ENCODE measurements around the gene LPP. TPM values are rescaled to one million over a fixed set of nuclear protein-coding genes. Genes with fewer than 3 reads are reported as not detected.
A peak's percentile ranks its signal among the peaks of the same experiment; 100 is the strongest.

Gene LPP
- total RNA-seq, 1 donor from 2014 or later: 222 TPM

- H3K4me3 Mint-ChIP-seq (ENCODE audit: unreplicated experiment): no peak overlapping the region
- no peaks in the 10 kb centered on the region for H3K4me1 ChIP-seq (ENCODE audit: insufficient read depth, low read length)
- H4K20me1 ChIP-seq (ENCODE audit: insufficient read depth, low read length): no peaks in the 10 kb centered on the region
- no peak overlapping the region for H3K4me2 ChIP-seq (ENCODE audit: low read length)
- H3K27ac Mint-ChIP-seq (ENCODE audit: unreplicated experiment): no peak overlapping the region
- H3K79me2 ChIP-seq (ENCODE audit: insufficient read depth, low read length): no peaks in the 10 kb centered on the region
- FAIRE-seq: no peak
- peaks cover 2% of the 10 kb centered on the region for H3K9me3 Mint-ChIP-seq (ENCODE audit: unreplicated experiment)
- H3K4me3 ChIP-seq (ENCODE audit: insufficient read depth, low read depth, low read length): no peak overlapping the region
- H3K9me3 ChIP-seq (ENCODE audit: insufficient read depth, low read depth, low read length): no peaks in the 10 kb centered on the region
- H2AFZ ChIP-seq (ENCODE audit: low read depth, low read length): no peak overlapping the region
- H3K9ac ChIP-seq (ENCODE audit: low read length): no peak overlapping the region
- peaks cover 32% of the 10 kb centered on the region for H3K4me1 Mint-ChIP-seq (ENCODE audit: low read depth, unreplicated experiment)
- TF ChIP-seq CTCF (IDR thresholded peaks at IDR 0.05; ENCODE audit: insufficient read depth, low read depth, low read length) (no peak), EZH2 (IDR thresholded peaks at IDR 0.05; ENCODE audit: insufficient read depth, low read length) (no peak)
- H3K36me3 Mint-ChIP-seq (ENCODE audit: low read depth, unreplicated experiment): no peaks in the 10 kb centered on the region
- H3K36me3 ChIP-seq (ENCODE audit: insufficient read depth, low read length): no peaks in the 10 kb centered on the region
- H3K27ac ChIP-seq (ENCODE audit: low read depth, low read length): no peak overlapping the region
- no peaks in the 10 kb centered on the region for H3K27me3 Mint-ChIP-seq (ENCODE audit: low read depth, unreplicated experiment)
- no peaks in the 10 kb centered on the region for H3K27me3 ChIP-seq (ENCODE audit: insufficient read depth, low read length)
- DNase-seq (ENCODE audit: low read depth): no peak
Observed at GRCh38 chr3:188125076-188125475, 28.9 kb upstream of the LPP start.

- Histone ChIP-seq H3K27ac (ENCODE audit: low read depth, low read length) (no peak overlapping the region), H3K79me2 (ENCODE audit: insufficient read depth, low read length) (no peaks in the 10 kb centered on the region), H3K36me3 (ENCODE audit: insufficient read depth, low read length) (no peaks in the 10 kb centered on the region), H3K4me3 (ENCODE audit: insufficient read depth, low read depth, low read length) (no peak overlapping the region), H3K4me2 (ENCODE audit: low read length) (no peak overlapping the region), H3K9ac (ENCODE audit: low read length) (no peak overlapping the region), H3K4me1 (ENCODE audit: insufficient read depth, low read length) (no peaks in the 10 kb centered on the region), H4K20me1 (ENCODE audit: insufficient read depth, low read length) (no peaks in the 10 kb centered on the region), H2AFZ (ENCODE audit: low read depth, low read length) (no peak overlapping the region), H3K27me3 (ENCODE audit: insufficient read depth, low read length) (no peaks in the 10 kb centered on the region), H3K9me3 (ENCODE audit: insufficient read depth, low read depth, low read length) (no peaks in the 10 kb centered on the region)
- Mint-ChIP-seq H3K27ac (ENCODE audit: unreplicated experiment) (no peak overlapping the region), H3K4me3 (ENCODE audit: unreplicated experiment) (no peak overlapping the region), H3K36me3 (ENCODE audit: low read depth, unreplicated experiment) (no peaks in the 10 kb centered on the region), H3K27me3 (ENCODE audit: low read depth, unreplicated experiment) (no peaks in the 10 kb centered on the region), H3K4me1 (ENCODE audit: low read depth, unreplicated experiment) (peaks cover 30% of the 10 kb centered on the region), H3K9me3 (ENCODE audit: unreplicated experiment) (no peaks in the 10 kb centered on the region)
- no peak for FAIRE-seq
- TF ChIP-seq CTCF (IDR thresholded peaks at IDR 0.05; ENCODE audit: insufficient read depth, low read depth, low read length) (no peak), EZH2 (IDR thresholded peaks at IDR 0.05; ENCODE audit: insufficient read depth, low read length) (no peak)
- peak; percentile 84 for DNase-seq (ENCODE audit: low read depth)
Observed at GRCh38 chr3:188126276-188126675, 27.7 kb upstream of the LPP start.

- no peak overlapping the region for H3K27ac Mint-ChIP-seq (ENCODE audit: unreplicated experiment)
- H3K4me2 ChIP-seq (ENCODE audit: low read length): no peak overlapping the region
- no peak overlapping the region for H3K9ac ChIP-seq (ENCODE audit: low read length)
- H2AFZ ChIP-seq (ENCODE audit: low read depth, low read length): no peak overlapping the region
- H3K4me1 Mint-ChIP-seq (ENCODE audit: low read depth, unreplicated experiment): peaks cover 30% of the 10 kb centered on the region
- H3K9me3 ChIP-seq (ENCODE audit: insufficient read depth, low read depth, low read length): no peaks in the 10 kb centered on the region
- H3K27me3 ChIP-seq (ENCODE audit: insufficient read depth, low read length): no peaks in the 10 kb centered on the region
- no peak overlapping the region for H3K4me3 ChIP-seq (ENCODE audit: insufficient read depth, low read depth, low read length)
- H3K27ac ChIP-seq (ENCODE audit: low read depth, low read length): no peak overlapping the region
- no peak for TF ChIP-seq CTCF (IDR thresholded peaks at IDR 0.05; ENCODE audit: insufficient read depth, low read depth, low read length)
- TF ChIP-seq EZH2 (IDR thresholded peaks at IDR 0.05; ENCODE audit: insufficient read depth, low read length): no peak
- no peaks in the 10 kb centered on the region for H4K20me1 ChIP-seq (ENCODE audit: insufficient read depth, low read length)
- no peaks in the 10 kb centered on the region for H3K36me3 Mint-ChIP-seq (ENCODE audit: low read depth, unreplicated experiment)
- H3K4me1 ChIP-seq (ENCODE audit: insufficient read depth, low read length): no peaks in the 10 kb centered on the region
- H3K27me3 Mint-ChIP-seq (ENCODE audit: low read depth, unreplicated experiment): no peaks in the 10 kb centered on the region
- DNase-seq (ENCODE audit: low read depth): no peak
- H3K4me3 Mint-ChIP-seq (ENCODE audit: unreplicated experiment): no peak overlapping the region
- no peaks in the 10 kb centered on the region for H3K79me2 ChIP-seq (ENCODE audit: insufficient read depth, low read length)
- H3K9me3 Mint-ChIP-seq (ENCODE audit: unreplicated experiment): peaks cover 2% of the 10 kb centered on the region
- no peak for FAIRE-seq
- no peaks in the 10 kb centered on the region for H3K36me3 ChIP-seq (ENCODE audit: insufficient read depth, low read length)
Observed at GRCh38 chr3:188126934-188127333, 27.0 kb upstream of the LPP start.
